ENCODE measurements around the gene RASL12. TPM values are rescaled to one million over a fixed set of nuclear protein-coding genes. Genes with fewer than 3 reads are reported as not detected.

RASL12 gene
- total RNA-seq, 1 donor from 2014 or later: 5.8 TPM

GRCh38 chr15:65110676-65111292, 43.0 kb upstream of the RASL12 start:
- no peaks in the 10 kb centered on the region for H3K27me3 Mint-ChIP-seq (ENCODE audit: insufficient read depth, low read depth)
- no peaks in the 10 kb centered on the region for H3K4me1 ChIP-seq

GRCh38 chr15:65106011-65106590, 38.3 kb upstream of the RASL12 start:
- Histone ChIP-seq H3K27ac (no peak overlapping the region), H3K9me3 (ENCODE audit: low read depth) (no peaks in the 10 kb centered on the region), H3K4me2 (no peak overlapping the region), H2AFZ (replicated peaks) (no peak overlapping the region), H3K27me3 (peaks cover 16% of the 10 kb centered on the region), H3F3A (ENCODE audit: low read depth) (peaks cover 2% of the 10 kb centered on the region), H4K20me1 (ENCODE audit: low read depth) (no peaks in the 10 kb centered on the region), H3K4me1 (no peaks in the 10 kb centered on the region), H3K36me3 (no peaks in the 10 kb centered on the region), H3K4me3 (no peak overlapping the region), H3K9ac (no peak overlapping the region), H3K79me2 (ENCODE audit: low read depth) (no peaks in the 10 kb centered on the region)
- Mint-ChIP-seq H3K27me3 (ENCODE audit: insufficient read depth, low read depth) (no peaks in the 10 kb centered on the region), H3K36me3 (peaks cover 12% of the 10 kb centered on the region), H3K9me3 (no peaks in the 10 kb centered on the region), H3K4me1 (no peaks in the 10 kb centered on the region), H3K4me3 (no peak overlapping the region), H3K27ac (peak overlapping the region; percentile 53)
- TF ChIP-seq EZH2 (IDR thresholded peaks at IDR 0.05) (no peak), EZH2phosphoT487 (IDR thresholded peaks at IDR 0.05) (no peak)
- TF ChIP-seq, protein P1, sequence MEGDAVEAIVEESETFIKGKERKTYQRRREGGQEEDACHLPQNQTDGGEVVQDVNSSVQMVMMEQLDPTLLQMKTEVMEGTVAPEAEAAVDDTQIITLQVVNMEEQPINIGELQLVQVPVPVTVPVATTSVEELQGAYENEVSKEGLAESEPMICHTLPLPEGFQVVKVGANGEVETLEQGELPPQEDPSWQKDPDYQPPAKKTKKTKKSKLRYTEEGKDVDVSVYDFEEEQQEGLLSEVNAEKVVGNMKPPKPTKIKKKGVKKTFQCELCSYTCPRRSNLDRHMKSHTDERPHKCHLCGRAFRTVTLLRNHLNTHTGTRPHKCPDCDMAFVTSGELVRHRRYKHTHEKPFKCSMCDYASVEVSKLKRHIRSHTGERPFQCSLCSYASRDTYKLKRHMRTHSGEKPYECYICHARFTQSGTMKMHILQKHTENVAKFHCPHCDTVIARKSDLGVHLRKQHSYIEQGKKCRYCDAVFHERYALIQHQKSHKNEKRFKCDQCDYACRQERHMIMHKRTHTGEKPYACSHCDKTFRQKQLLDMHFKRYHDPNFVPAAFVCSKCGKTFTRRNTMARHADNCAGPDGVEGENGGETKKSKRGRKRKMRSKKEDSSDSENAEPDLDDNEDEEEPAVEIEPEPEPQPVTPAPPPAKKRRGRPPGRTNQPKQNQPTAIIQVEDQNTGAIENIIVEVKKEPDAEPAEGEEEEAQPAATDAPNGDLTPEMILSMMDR (IDR thresholded peaks at IDR 0.05): no peak
- no peak for DNase-seq (ENCODE audit: low spot score)

More at GRCh38 chr15:65110676-65111292, 43.0 kb upstream of the RASL12 start:
- H2AFZ ChIP-seq (replicated peaks): no peak overlapping the region
- H3K27ac ChIP-seq: no peak overlapping the region
- Mint-ChIP-seq H3K36me3 (peaks cover 23% of the 10 kb centered on the region), H3K27ac (no peak overlapping the region), H3K9me3 (no peaks in the 10 kb centered on the region), H3K4me3 (no peak overlapping the region), H3K4me1 (no peaks in the 10 kb centered on the region)
- H3K9me3 ChIP-seq (ENCODE audit: low read depth): no peaks in the 10 kb centered on the region
- peak; percentile 23 for DNase-seq (ENCODE audit: low spot score)
- TF ChIP-seq EZH2 (IDR thresholded peaks at IDR 0.05): no peak
- TF ChIP-seq EZH2phosphoT487 (IDR thresholded peaks at IDR 0.05): no peak
- TF ChIP-seq, protein P1 (IDR thresholded peaks at IDR 0.05): no peak
- H3K27me3 ChIP-seq: no peaks in the 10 kb centered on the region
- H3F3A ChIP-seq (ENCODE audit: low read depth): no peaks in the 10 kb centered on the region
- H4K20me1 ChIP-seq (ENCODE audit: low read depth): peaks cover 5% of the 10 kb centered on the region
- no peak overlapping the region for H3K4me2 ChIP-seq
- no peaks in the 10 kb centered on the region for H3K36me3 ChIP-seq
- no peaks in the 10 kb centered on the region for H3K79me2 ChIP-seq (ENCODE audit: low read depth)
- H3K4me3 ChIP-seq: no peak overlapping the region
- H3K9ac ChIP-seq: no peak overlapping the region

GRCh38 chr15:65105038-65105437, 37.2 kb upstream of the RASL12 start:
- no peaks in the 10 kb centered on the region for H3K9me3 Mint-ChIP-seq
- Histone ChIP-seq H3K4me2 (no peak overlapping the region), H2AFZ (replicated peaks) (no peak overlapping the region), H3K4me1 (no peaks in the 10 kb centered on the region), H3K36me3 (no peaks in the 10 kb centered on the region), H3K27ac (no peak overlapping the region), H3K27me3 (peaks cover 16% of the 10 kb centered on the region), H3K4me3 (no peak overlapping the region), H3K9ac (no peak overlapping the region), H4K20me1 (ENCODE audit: low read depth) (no peaks in the 10 kb centered on the region), H3F3A (ENCODE audit: low read depth) (peaks cover 2% of the 10 kb centered on the region), H3K9me3 (ENCODE audit: low read depth) (no peaks in the 10 kb centered on the region), H3K79me2 (ENCODE audit: low read depth) (no peaks in the 10 kb centered on the region)
- no peak overlapping the region for H3K4me3 Mint-ChIP-seq
- H3K27ac Mint-ChIP-seq: no peak overlapping the region
- no peak for DNase-seq (ENCODE audit: low spot score)
- H3K4me1 Mint-ChIP-seq: no peaks in the 10 kb centered on the region
- TF ChIP-seq, protein P1 (IDR thresholded peaks at IDR 0.05): no peak
- TF ChIP-seq EZH2phosphoT487 (IDR thresholded peaks at IDR 0.05): no peak
- no peak for TF ChIP-seq EZH2 (IDR thresholded peaks at IDR 0.05)
- H3K27me3 Mint-ChIP-seq (ENCODE audit: insufficient read depth, low read depth): no peaks in the 10 kb centered on the region
- peaks cover 10% of the 10 kb centered on the region for H3K36me3 Mint-ChIP-seq
